H1 (cell line): ENCODE data around the gene AP1S1. TPM values are rescaled to one million over a fixed set of nuclear protein-coding genes. Genes with fewer than 3 reads are reported as not detected.
"Not testable (repeated sequence)": the region's sequence is repeated elsewhere in the genome, so short reads cannot be mapped to it uniquely, and the experiment has no call there.

Experiments used
- CTCF ChIA-PET: fragments of 300-600 bp; sonication (Branson Sonifier 250); formaldehyde crosslinking; loops from one replicate; lab custom pipeline; 2021; ENCODE audit not compliant: partially characterized antibody; lab: Charles Lee
- POLR2A ChIA-PET: fragments of 300-600 bp; sonication (Branson Sonifier 250); formaldehyde crosslinking; loops from one replicate; lab custom pipeline; 2021; ENCODE audit warnings: inconsistent platforms; ENCODE audit not compliant: partially characterized antibody; lab: Charles Lee
- DNase-seq, 2 experiments: peaks; one replicate each; pipeline versions ENCODE4 v3.0.0 to v3.0.0-alpha.2; 2010 to 2022; ENCODE audit warnings: low spot score in 2 of 2, low read depth in 1 of 2, mixed read lengths in 1 of 2
- FAIRE-seq: peaks from 2 replicates; lab custom pipeline; 2011; peaks lifted over from hg19 to GRCh38; lab: Jason Lieb, UNC
- H2AFZ ChIP-seq: 2 replicates; pipeline ENCODE4 v1.8.1; 2012; ENCODE audit warnings: low read length, inconsistent platforms
- H2AK5ac ChIP-seq: 2 replicates; pipeline ENCODE4 v1.6.1; 2013; ENCODE audit warnings: low read depth, low read length
- H2BK120ac ChIP-seq: replicated peaks from 2 replicates; pipeline ENCODE3; 2013; ENCODE audit warnings: low read depth, low read length, inconsistent platforms
- H2BK12ac ChIP-seq: 2 replicates; pipeline ENCODE4 v1.6.1; 2013; ENCODE audit warnings: low read depth, low read length
- H2BK15ac ChIP-seq: 2 replicates; pipeline ENCODE4 v1.6.1; 2013; ENCODE audit warnings: low read length
- H2BK20ac ChIP-seq: 2 replicates; pipeline ENCODE4 v1.6.1; 2013; ENCODE audit warnings: low read length
- H2BK5ac ChIP-seq: 2 replicates; pipeline ENCODE4 v1.6.1; 2013; ENCODE audit warnings: low read depth, low read length
- H3K14ac ChIP-seq: 2 replicates; pipeline ENCODE4 v1.6.1; 2013; ENCODE audit warnings: inconsistent platforms; ENCODE audit not compliant: insufficient read length
- H3K18ac ChIP-seq: 2 replicates; pipeline ENCODE4 v1.6.1; 2013; ENCODE audit warnings: low read length; ENCODE audit errors: extremely low read depth
- H3K23ac ChIP-seq: 2 replicates; pipeline ENCODE4 v1.6.1; 2013; ENCODE audit warnings: inconsistent platforms; ENCODE audit not compliant: insufficient read length
- H3K23me2 ChIP-seq: 2 replicates; pipeline ENCODE4 v1.6.1; 2013; ENCODE audit warnings: low read depth, low read length
- H3K27ac ChIP-seq: 2 replicates; pipeline ENCODE4 v1.6.1; 2011; ENCODE audit warnings: low read depth, low read length, inconsistent platforms
- H3K27me3 ChIP-seq, 4 experiments: replicated peaks in 1 of 4; 1 replicate in 1 of 4; 2 replicates in 3 of 4; pipeline versions ENCODE4 v1.6.1 to v1.8.1; 2011 to 2013; ENCODE audit warnings: low read length in 3 of 4, mild to moderate bottlenecking in 3 of 4, inconsistent platforms in 2 of 4, mixed read lengths in 2 of 4, moderate library complexity in 1 of 4; ENCODE audit not compliant: control insufficient read depth in 3 of 4, insufficient read depth in 3 of 4; ENCODE audit errors: extremely low read depth in 1 of 4
- H3K36me3 ChIP-seq, 4 experiments: 2 replicates each; pipeline versions ENCODE4 v1.6.1 to v1.8.1; 2011 to 2013; ENCODE audit warnings: mild to moderate bottlenecking in 4 of 4, low read length in 3 of 4, moderate library complexity in 2 of 4, control low read depth in 1 of 4, inconsistent platforms in 1 of 4; ENCODE audit not compliant: insufficient read depth in 4 of 4, control insufficient read depth in 2 of 4
- H3K4ac ChIP-seq: replicated peaks from 2 replicates; pipeline ENCODE3; 2013; ENCODE audit warnings: low read length, low read depth, mixed read lengths, inconsistent platforms; ENCODE audit not compliant: insufficient read length
- H3K4me1 ChIP-seq, 4 experiments: replicated peaks in 1 of 4; 1 replicate in 1 of 4; 2 replicates in 3 of 4; pipeline versions ENCODE4 v1.6.1 to v1.8.1; 2011 to 2013; ENCODE audit warnings: low read length in 3 of 4, inconsistent platforms in 2 of 4, mixed read lengths in 1 of 4; ENCODE audit not compliant: insufficient read depth in 4 of 4, control insufficient read depth in 3 of 4
- H3K4me2 ChIP-seq, 2 experiments: 2 replicates each; pipeline versions ENCODE4 v1.6.1 to v1.8.1; 2011 to 2013; ENCODE audit warnings: low read depth in 2 of 2, low read length in 2 of 2, control low read depth in 1 of 2, inconsistent platforms in 1 of 2, mild to moderate bottlenecking in 1 of 2; ENCODE audit not compliant: insufficient read depth in 1 of 2
- H3K4me3 ChIP-seq, 4 experiments: fragments of 200-600, 300-600 bp in 1 of 4; sonication (generic), shearing (Covaris generic), sonication (Bioruptor Twin) in 1 of 4; 2 replicates each; pipeline versions ENCODE4 v1.5.1 to v1.8.1; 2011 to 2016; ENCODE audit warnings: low read length in 4 of 4, low read depth in 3 of 4, control low read depth in 2 of 4, inconsistent platforms in 2 of 4, mild to moderate bottlenecking in 2 of 4, mixed read lengths in 1 of 4, moderate library complexity in 1 of 4; ENCODE audit not compliant: insufficient read depth in 2 of 4; ENCODE audit errors: extremely low read depth in 1 of 4
- H3K56ac ChIP-seq: replicated peaks from 2 replicates; pipeline ENCODE3; 2013; ENCODE audit warnings: low read depth, mild to moderate bottlenecking, mixed read lengths, low read length, inconsistent platforms; ENCODE audit not compliant: insufficient read length
- H3K79me1 ChIP-seq: 2 replicates; pipeline ENCODE4 v1.6.1; 2013; ENCODE audit warnings: low read depth, low read length, control low read depth
- H3K79me2 ChIP-seq, 2 experiments: 2 replicates each; pipeline versions ENCODE4 v1.6.1 to v1.8.1; 2012 to 2013; ENCODE audit warnings: low read length in 2 of 2, mild to moderate bottlenecking in 2 of 2, inconsistent platforms in 1 of 2; ENCODE audit not compliant: insufficient read depth in 2 of 2, control insufficient read depth in 1 of 2
- H3K9ac ChIP-seq, 4 experiments: replicated peaks in 1 of 4; 1 replicate in 1 of 4; 2 replicates in 3 of 4; pipeline versions ENCODE4 v1.6.1 to v1.8.1; 2011 to 2013; ENCODE audit warnings: low read depth in 3 of 4, low read length in 3 of 4, control low read depth in 2 of 4, mild to moderate bottlenecking in 2 of 4, moderate library complexity in 2 of 4, inconsistent platforms in 1 of 4; ENCODE audit errors: extremely low read depth in 1 of 4
- H3K9me3 ChIP-seq, 2 experiments: 2 replicates each; pipeline versions ENCODE4 v1.6.1 to v1.8.1; 2012 to 2013; ENCODE audit warnings: mild to moderate bottlenecking in 2 of 2, moderate library complexity in 2 of 2, control low read depth in 1 of 2, inconsistent platforms in 1 of 2, low read depth in 1 of 2, low read length in 1 of 2, mixed read lengths in 1 of 2; ENCODE audit not compliant: insufficient read depth in 2 of 2
- H4K20me1 ChIP-seq, 2 experiments: replicated peaks in 1 of 2; 2 replicates each; pipeline versions ENCODE3 to v1.8.1; 2011 to 2013; ENCODE audit warnings: inconsistent platforms in 2 of 2, low read length in 2 of 2, mild to moderate bottlenecking in 1 of 2; ENCODE audit not compliant: insufficient read depth in 2 of 2, control insufficient read depth in 1 of 2
- H4K5ac ChIP-seq: 2 replicates; pipeline ENCODE4 v1.6.1; 2013; ENCODE audit warnings: low read length, low read depth, mixed read lengths, inconsistent platforms; ENCODE audit not compliant: insufficient read length
- H4K8ac ChIP-seq: 2 replicates; pipeline ENCODE4 v1.8.0; 2013; ENCODE audit warnings: mild to moderate bottlenecking, moderate library complexity, low read length, inconsistent platforms; ENCODE audit not compliant: insufficient read depth; ENCODE audit errors: extremely low read depth
- H4K91ac ChIP-seq: replicated peaks from 2 replicates; pipeline ENCODE3; 2013; ENCODE audit warnings: low read length, mixed read lengths, inconsistent platforms; ENCODE audit not compliant: insufficient read length
- WGBS, 2 experiments: shearing (Covaris generic) in 1 of 2; methylation state at CpG; one replicate each; pipeline versions ENCODE4 v1.1.6 to v1.1.7; 2013 to 2015; ENCODE audit warnings: low lambda C conversion rate in 2 of 2, mixed read lengths in 2 of 2, inconsistent platforms in 1 of 2, low coverage in 1 of 2, missing lambda C conversion rate in 1 of 2; ENCODE audit not compliant: insufficient replicate concordance in 2 of 2, insufficient coverage in 1 of 2, insufficient read length in 1 of 2; ENCODE audit errors: extremely low coverage in 1 of 2, missing lambda C conversion rate in 1 of 2; 5-methylcytosine and 5-hydroxymethylcytosine counted together
- polyA plus RNA-seq, 7 experiments: library from polyadenylated mRNA; depleted of rRNA in 3 of 7; stranded (reverse) in 5 of 7; unstranded in 2 of 7; fragments of >200 nt in 5 of 7; fragments of 200-250 nt in 2 of 7; gene quantifications; 1 replicate in 5 of 7; 2 replicates in 1 of 7; 4 replicates in 1 of 7; pipeline versions ENCODE4 v1.2.1 to v1.2.3, GENCODE V29; 2011 to 2013; ENCODE audit warnings: missing spikeins in 2 of 7, mixed read lengths in 2 of 7
- total RNA-seq: library from RNA; stranded (reverse); fragmentation: NEBNext Ultra II Directional; extraction: Animal tissue kit (Norgen Biotek cat#: 25700); gene quantifications from 2 replicates; pipeline ENCODE4 v1.2.1, GENCODE V29; 2021

Gene AP1S1
- total and polyA plus RNA-seq, 2 of the 8 experiments (the other 6 are each of a cell fraction or from before 2014, with no cell fraction given): 56.1 to 59.3 TPM

- not testable (repeated sequence) for H4K91ac ChIP-seq, H3K4me3 ChIP-seq, H3K9ac ChIP-seq, H3K56ac ChIP-seq, H3K18ac ChIP-seq, H3K27ac ChIP-seq, H4K20me1 ChIP-seq, H2BK5ac ChIP-seq, H2BK120ac ChIP-seq, H3K79me1 ChIP-seq, FAIRE-seq, H4K5ac ChIP-seq, H2AK5ac ChIP-seq, H3K27me3 ChIP-seq, H3K4me2 ChIP-seq, H3K79me2 ChIP-seq, H3K23me2 ChIP-seq, H3K36me3 ChIP-seq, H3K23ac ChIP-seq, H3K14ac ChIP-seq, H4K8ac ChIP-seq, DNase-seq, H3K4ac ChIP-seq, H2BK15ac ChIP-seq, H3K9me3 ChIP-seq
- ChIA-PET CTCF (interaction anchor here (0.6 to 9.0 kb wide), 10 partner anchors 8 to 159 kb away, joined by 3 to 80 read pairs (median 4); partner anchors contain the start of gene SERPINE1), POLR2A (interaction anchor here (1.7 to 1.8 kb wide), 2 partner anchors 11 kb away, joined by 4 to 8 read pairs; no protein-coding TSS in a partner anchor)
- Histone ChIP-seq H2BK12ac (0 out of 2 replicates have a peak overlapping the region, but pooled peaks have one; percentile 80), H2AFZ (peak overlapping the region; percentile 63; the same call in 1 of the 2 replicates), H3K4me1 (peaks cover 2 to 11% (median 8%) of the 10 kb centered on the region in 4 experiments; a peak in 6 of 7 replicates), H2BK20ac (0 out of 2 replicates have a peak overlapping the region, but pooled peaks have one; percentile 32)
- 88% methylated on average over 18 of the region's 18 CpGs; no CpG with 5 or more reads in 1 of the 2 experiments for WGBS, 2 experiments
Observed at GRCh38 chr7:101132626-101133600, 21.4 kb upstream of the AP1S1 start.
